ENCODE measurements around the gene PTPRF.

DNA sequence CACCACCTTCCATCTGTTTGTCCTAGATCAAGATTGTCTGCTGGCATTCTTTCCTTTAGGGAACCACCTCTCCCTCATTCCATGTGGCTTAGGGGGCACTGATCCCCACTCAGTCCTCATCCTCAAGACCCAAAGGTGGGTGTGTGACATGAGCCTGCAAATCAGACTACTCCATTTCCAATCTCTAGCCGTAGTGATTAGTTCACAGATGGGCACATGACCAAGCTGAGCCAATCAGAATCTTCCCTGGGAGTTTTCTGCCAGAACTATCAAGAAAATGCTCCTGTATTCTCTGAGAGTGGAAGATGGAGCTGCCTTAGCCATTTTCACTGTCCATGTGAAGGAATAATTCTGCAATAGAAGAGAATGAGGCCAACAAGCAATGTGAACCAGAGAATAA, 19.3 kb upstream of the PTPRF start:
- TF ChIP-seq, protein P1, sequence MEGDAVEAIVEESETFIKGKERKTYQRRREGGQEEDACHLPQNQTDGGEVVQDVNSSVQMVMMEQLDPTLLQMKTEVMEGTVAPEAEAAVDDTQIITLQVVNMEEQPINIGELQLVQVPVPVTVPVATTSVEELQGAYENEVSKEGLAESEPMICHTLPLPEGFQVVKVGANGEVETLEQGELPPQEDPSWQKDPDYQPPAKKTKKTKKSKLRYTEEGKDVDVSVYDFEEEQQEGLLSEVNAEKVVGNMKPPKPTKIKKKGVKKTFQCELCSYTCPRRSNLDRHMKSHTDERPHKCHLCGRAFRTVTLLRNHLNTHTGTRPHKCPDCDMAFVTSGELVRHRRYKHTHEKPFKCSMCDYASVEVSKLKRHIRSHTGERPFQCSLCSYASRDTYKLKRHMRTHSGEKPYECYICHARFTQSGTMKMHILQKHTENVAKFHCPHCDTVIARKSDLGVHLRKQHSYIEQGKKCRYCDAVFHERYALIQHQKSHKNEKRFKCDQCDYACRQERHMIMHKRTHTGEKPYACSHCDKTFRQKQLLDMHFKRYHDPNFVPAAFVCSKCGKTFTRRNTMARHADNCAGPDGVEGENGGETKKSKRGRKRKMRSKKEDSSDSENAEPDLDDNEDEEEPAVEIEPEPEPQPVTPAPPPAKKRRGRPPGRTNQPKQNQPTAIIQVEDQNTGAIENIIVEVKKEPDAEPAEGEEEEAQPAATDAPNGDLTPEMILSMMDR (IDR thresholded peaks at IDR 0.05), result no peak
- TF ChIP-seq EP300 (IDR thresholded peaks at IDR 0.05) (no peak), POLR2A (IDR thresholded peaks at IDR 0.05) (no peak)

Data from ovary (tissue), 3 donors.